DND-41 (cell line): Measurements from ENCODE around the gene OTUD4.

ENCODE experiments used
- ATAC-seq: fragments of 200-7000 bp; cut with Tn5 transposase; 3 replicates; pipeline ENCODE4 v1.9.1; 2021; ENCODE audit warnings: low read depth; ENCODE audit not compliant: insufficient read depth
- DNase-seq: peaks from one replicate; pipeline ENCODE4 v3.0.0-alpha.2; 2020
- H2AFZ ChIP-seq: 2 replicates; pipeline ENCODE4 v1.6.0; 2012; ENCODE audit warnings: low read depth, low read length
- H3K27ac ChIP-seq: 2 replicates; pipeline ENCODE4 v1.5.1; 2012; ENCODE audit warnings: low read length, inconsistent platforms
- H3K27me3 ChIP-seq: fragments of 200-600 bp; sonication (generic); 2 replicates; pipeline ENCODE4 v1.6.0; 2012; ENCODE audit warnings: low read length, mild to moderate bottlenecking, inconsistent platforms; ENCODE audit not compliant: insufficient read depth, poor library complexity
- H3K36me3 ChIP-seq: 2 replicates; pipeline ENCODE4 v1.5.1; 2012; ENCODE audit warnings: low read length, inconsistent platforms; ENCODE audit not compliant: insufficient read depth
- H3K4me1 ChIP-seq: 2 replicates; pipeline ENCODE4 v1.5.1; 2012; ENCODE audit warnings: mild to moderate bottlenecking, low read length; ENCODE audit not compliant: insufficient read depth
- H3K4me2 ChIP-seq: 2 replicates; pipeline ENCODE4 v1.6.0; 2012; ENCODE audit warnings: mild to moderate bottlenecking, moderate library complexity, low read length, inconsistent platforms; ENCODE audit not compliant: insufficient read depth
- H3K4me3 ChIP-seq, 2 experiments: fragments of 200-600 bp in 1 of 2; shearing (Covaris generic) in 1 of 2; 2 replicates each; pipeline ENCODE4 v1.5.1; 2012 to 2016; ENCODE audit warnings: inconsistent platforms in 2 of 2, low read length in 2 of 2, mild to moderate bottlenecking in 2 of 2, low read depth in 1 of 2, moderate library complexity in 1 of 2
- H3K79me2 ChIP-seq: 2 replicates; pipeline ENCODE4 v1.6.0; 2012; ENCODE audit warnings: low read length, inconsistent platforms; ENCODE audit not compliant: insufficient read depth
- H3K9ac ChIP-seq: 2 replicates; pipeline ENCODE4 v1.6.0; 2012; ENCODE audit warnings: low read depth, mild to moderate bottlenecking, inconsistent platforms, low read length, moderate library complexity
- H3K9me3 ChIP-seq: 2 replicates; pipeline ENCODE4 v1.5.1; 2012; ENCODE audit warnings: low read length, moderate library complexity, mild to moderate bottlenecking, inconsistent platforms; ENCODE audit not compliant: insufficient read depth, severe bottlenecking
- H4K20me1 ChIP-seq: 2 replicates; pipeline ENCODE4 v1.6.0; 2012; ENCODE audit warnings: low read length; ENCODE audit not compliant: insufficient read depth
- EZH2 ChIP-seq: IDR thresholded peaks from 3 replicates; pipeline ENCODE4 v1.6.1; 2012; ENCODE audit warnings: borderline replicate concordance, low read depth, mild to moderate bottlenecking, moderate library complexity, low read length, inconsistent platforms; ENCODE audit not compliant: severe bottlenecking
- TF ChIP-seq, protein P1 (sequence below): IDR thresholded peaks from 2 replicates; pipeline ENCODE4 v1.5.1; 2012; ENCODE audit warnings: borderline replicate concordance, low read length, moderate library complexity, mild to moderate bottlenecking; ENCODE audit not compliant: poor library complexity, severe bottlenecking; ENCODE audit errors: extremely low read depth

The OTUD4 gene

DNA sequence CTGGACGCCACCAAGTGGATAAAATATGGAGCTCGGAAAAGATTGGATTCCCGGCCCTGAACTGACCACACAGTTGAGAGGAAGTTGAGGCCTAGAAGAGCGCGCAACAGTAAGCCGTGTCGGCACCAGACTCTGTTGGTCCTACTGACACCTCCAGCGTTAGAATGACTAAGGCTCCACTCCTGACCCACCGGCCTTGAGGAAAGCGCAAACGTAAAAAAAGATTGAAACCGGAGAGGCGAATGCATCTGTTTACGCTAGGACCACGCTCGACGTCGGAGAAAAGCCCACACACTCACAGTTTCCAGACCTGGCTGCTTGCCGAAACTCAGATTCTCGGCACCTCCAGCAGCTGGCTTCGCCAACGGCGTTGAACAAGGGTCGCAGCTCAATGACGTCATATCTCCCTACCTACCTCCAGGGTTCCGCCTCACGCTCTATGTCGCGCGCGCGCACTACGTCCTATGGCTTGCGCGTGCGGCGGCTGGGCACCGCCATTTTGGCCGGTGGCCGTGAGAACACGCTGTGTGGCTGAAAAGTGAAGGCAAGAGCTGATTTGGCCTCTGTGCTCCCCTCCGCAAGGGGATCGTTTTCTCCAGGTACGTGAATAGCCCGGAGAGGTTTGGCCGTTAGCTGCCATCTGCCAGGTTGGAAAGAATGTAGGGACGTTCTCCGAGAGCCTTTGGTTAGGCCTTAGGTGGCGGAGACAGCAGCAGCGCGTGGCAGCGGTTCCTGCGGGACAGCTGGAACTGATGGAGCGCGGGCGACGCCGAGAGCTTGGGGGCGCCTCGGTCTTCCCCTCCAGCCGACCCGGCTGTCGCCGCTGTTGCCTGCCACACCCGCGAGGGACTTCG lies 82.3 kb downstream of the OTUD4 start, which contains the start of the genes ABCE1 and ANAPC10:
TSS of gene ABCE1 (plus strand) at position 491 of the 854 bp plus-strand sequence. CDS start 6,102 bp downstream, outside the sequence.
TSS of gene ANAPC10 (minus strand) at position 376 of the 854 bp plus-strand sequence. CDS start 2,097 bp downstream, outside the sequence.
- peaks cover 53% of the 10 kb centered on the region for H3K4me1 ChIP-seq

DNA sequence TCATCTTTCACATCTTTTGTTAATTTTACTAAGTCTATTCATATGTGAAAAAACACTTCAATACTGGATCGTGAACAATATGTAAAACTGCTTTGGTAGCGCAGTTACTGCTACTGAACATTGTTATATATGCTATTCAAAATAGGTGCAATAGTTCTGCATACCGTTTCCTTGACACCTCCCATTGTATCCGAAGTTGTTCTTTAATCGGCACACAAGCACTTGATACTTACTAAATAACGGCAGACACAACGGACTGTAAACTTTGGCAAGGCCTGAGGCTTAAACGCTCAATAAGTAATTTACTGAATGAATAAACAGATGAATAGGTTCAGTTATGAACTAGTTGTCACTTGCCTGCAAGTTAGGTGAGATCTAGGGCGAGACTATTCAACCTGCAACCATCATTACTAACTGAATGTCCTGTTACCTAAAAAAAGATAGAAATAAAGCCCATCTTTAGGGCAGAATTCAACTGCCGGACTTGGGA lies 83.0 kb downstream of the OTUD4 start:
- H3K9me3 ChIP-seq, result peaks cover 5% of the 10 kb centered on the region
- H3K36me3 ChIP-seq, result peaks cover 46% of the 10 kb centered on the region
- H3K4me3 ChIP-seq, result peak overlapping the region; percentile 78 to 89
- peaks cover 46% of the 10 kb centered on the region for H3K4me1 ChIP-seq
- 0 out of 3 replicates have a peak, but pooled peaks have one; percentile 1 for ATAC-seq
- peak overlapping the region; percentile 98 for H2AFZ ChIP-seq
- peak overlapping the region; percentile 77 for H3K9ac ChIP-seq
- DNase-seq, result no peak
- no peaks in the 10 kb centered on the region for H3K27me3 ChIP-seq
- TF ChIP-seq, protein P1, sequence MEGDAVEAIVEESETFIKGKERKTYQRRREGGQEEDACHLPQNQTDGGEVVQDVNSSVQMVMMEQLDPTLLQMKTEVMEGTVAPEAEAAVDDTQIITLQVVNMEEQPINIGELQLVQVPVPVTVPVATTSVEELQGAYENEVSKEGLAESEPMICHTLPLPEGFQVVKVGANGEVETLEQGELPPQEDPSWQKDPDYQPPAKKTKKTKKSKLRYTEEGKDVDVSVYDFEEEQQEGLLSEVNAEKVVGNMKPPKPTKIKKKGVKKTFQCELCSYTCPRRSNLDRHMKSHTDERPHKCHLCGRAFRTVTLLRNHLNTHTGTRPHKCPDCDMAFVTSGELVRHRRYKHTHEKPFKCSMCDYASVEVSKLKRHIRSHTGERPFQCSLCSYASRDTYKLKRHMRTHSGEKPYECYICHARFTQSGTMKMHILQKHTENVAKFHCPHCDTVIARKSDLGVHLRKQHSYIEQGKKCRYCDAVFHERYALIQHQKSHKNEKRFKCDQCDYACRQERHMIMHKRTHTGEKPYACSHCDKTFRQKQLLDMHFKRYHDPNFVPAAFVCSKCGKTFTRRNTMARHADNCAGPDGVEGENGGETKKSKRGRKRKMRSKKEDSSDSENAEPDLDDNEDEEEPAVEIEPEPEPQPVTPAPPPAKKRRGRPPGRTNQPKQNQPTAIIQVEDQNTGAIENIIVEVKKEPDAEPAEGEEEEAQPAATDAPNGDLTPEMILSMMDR, result no peak
- no peak for TF ChIP-seq EZH2
- peak overlapping the region; percentile 68 for H3K4me2 ChIP-seq
- H4K20me1 ChIP-seq, result peaks cover 19% of the 10 kb centered on the region; the same call in 1 of the 2 replicates
- peaks cover 99% of the 10 kb centered on the region for H3K79me2 ChIP-seq
- peak overlapping the region; percentile 93 for H3K27ac ChIP-seq

More for the DNA sequence above, 82.3 kb downstream of the OTUD4 start, which contains the start of the genes ABCE1 and ANAPC10:
- DNase-seq (peak; percentile 95), ATAC-seq (peak; percentile 87)
- peak within 1 kb of the TSS; percentile 78 to 89 for H3K4me3 ChIP-seq
- H3K27ac ChIP-seq, result peak within 1 kb of the TSS; percentile 93
- TF ChIP-seq, protein P1, result peak; percentile 41
- TF ChIP-seq EZH2, result no peak
- H2AFZ ChIP-seq, result peak within 1 kb of the TSS; percentile 98
- peaks cover 44% of the 10 kb centered on the region for H3K36me3 ChIP-seq
- H3K27me3 ChIP-seq, result no peaks in the 10 kb centered on the region
- H4K20me1 ChIP-seq, result peaks cover 26% of the 10 kb centered on the region; the same call in 1 of the 2 replicates
- H3K9ac ChIP-seq, result peak within 1 kb of the TSS; percentile 77
- H3K9me3 ChIP-seq, result peaks cover 5% of the 10 kb centered on the region
- peak within 1 kb of the TSS; percentile 68 for H3K4me2 ChIP-seq
- H3K79me2 ChIP-seq, result peaks cover 99% of the 10 kb centered on the region

DNA sequence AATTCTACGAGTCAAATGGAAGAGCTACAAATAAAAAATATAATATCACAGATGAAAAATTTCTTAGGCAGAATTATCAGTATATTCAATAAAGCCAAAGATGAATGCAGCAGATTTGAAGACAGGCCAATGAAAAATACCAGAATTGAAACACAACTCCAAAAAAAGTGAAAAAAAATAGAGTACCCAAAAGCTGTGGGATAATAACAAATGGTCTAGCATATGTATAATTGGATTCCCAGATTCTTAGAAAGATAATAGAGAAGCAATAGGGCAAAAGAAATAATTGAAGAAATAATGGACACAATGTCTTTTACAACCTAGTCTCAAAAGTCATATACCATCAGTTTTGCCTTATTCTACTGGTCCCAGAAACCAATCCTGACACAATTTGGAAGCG lies 86.8 kb downstream of the OTUD4 start:
- no peak overlapping the region for H3K4me2 ChIP-seq
- H2AFZ ChIP-seq, result no peak overlapping the region
- no peak for DNase-seq
- H4K20me1 ChIP-seq, result no peaks in the 10 kb centered on the region
- H3K79me2 ChIP-seq, result peaks cover 94% of the 10 kb centered on the region
- peaks cover 64% of the 10 kb centered on the region for H3K36me3 ChIP-seq
- H3K4me3 ChIP-seq, result no peak overlapping the region
- H3K9ac ChIP-seq, result no peak overlapping the region
- no peak overlapping the region for H3K27ac ChIP-seq
- H3K4me1 ChIP-seq, result peaks cover 17% of the 10 kb centered on the region
- H3K27me3 ChIP-seq, result no peaks in the 10 kb centered on the region
- no peak for ATAC-seq
- no peak for TF ChIP-seq EZH2
- TF ChIP-seq, protein P1, result no peak
- peaks cover 5% of the 10 kb centered on the region for H3K9me3 ChIP-seq
